Trophoblast cell (in vitro differentiated cells and primary cell): ENCODE data around the gene FUT9.

ENCODE experiments used
- DNase-seq, 2 donors: peaks; one replicate each; pipeline ENCODE4 v3.0.0-alpha.2; 2016
- H2AFZ ChIP-seq: 2 replicates; pipeline ENCODE4 v1.6.1; 2013; ENCODE audit warnings: low read length, moderate library complexity, mild to moderate bottlenecking; ENCODE audit not compliant: insufficient read depth, poor library complexity
- H2AK5ac ChIP-seq: 2 replicates; pipeline ENCODE4 v1.6.1; 2013; ENCODE audit warnings: mild to moderate bottlenecking, low read length
- H2BK120ac ChIP-seq: 2 replicates; pipeline ENCODE4 v1.6.1; 2013; ENCODE audit warnings: low read length, mild to moderate bottlenecking, moderate library complexity; ENCODE audit not compliant: insufficient read depth, poor library complexity
- H2BK12ac ChIP-seq: 2 replicates; pipeline ENCODE4 v1.6.1; 2013; ENCODE audit warnings: mild to moderate bottlenecking, low read length, moderate library complexity
- H2BK5ac ChIP-seq: 2 replicates; pipeline ENCODE4 v1.6.1; 2013; ENCODE audit warnings: low read length, low read depth, moderate library complexity, mild to moderate bottlenecking; ENCODE audit not compliant: poor library complexity
- H3K14ac ChIP-seq: 2 replicates; pipeline ENCODE4 v1.6.1; 2013; ENCODE audit warnings: mild to moderate bottlenecking, low read length
- H3K18ac ChIP-seq: 2 replicates; pipeline ENCODE4 v1.6.1; 2013; ENCODE audit warnings: mild to moderate bottlenecking, low read length
- H3K23ac ChIP-seq: 2 replicates; pipeline ENCODE4 v1.6.1; 2013; ENCODE audit warnings: low read length
- H3K27ac ChIP-seq: 2 replicates; pipeline ENCODE4 v1.5.1; 2013; ENCODE audit warnings: low read depth, mild to moderate bottlenecking, inconsistent platforms, low read length, moderate library complexity
- H3K27me3 ChIP-seq: 2 replicates; pipeline ENCODE4 v1.6.1; 2013; ENCODE audit warnings: inconsistent platforms, mild to moderate bottlenecking, low read length, moderate library complexity; ENCODE audit not compliant: insufficient read depth
- H3K36me3 ChIP-seq, 2 experiments: 1 replicate in 1 of 2; 2 replicates in 1 of 2; pipeline ENCODE4 v1.6.1; 2013; ENCODE audit warnings: low read length in 2 of 2, mild to moderate bottlenecking in 2 of 2, moderate library complexity in 1 of 2; ENCODE audit not compliant: insufficient read depth in 2 of 2, control insufficient read depth in 1 of 2
- H3K4ac ChIP-seq: 2 replicates; pipeline ENCODE4 v1.6.1; 2013; ENCODE audit warnings: low read depth, mild to moderate bottlenecking, low read length, moderate library complexity
- H3K4me1 ChIP-seq, 2 experiments: 1 replicate in 1 of 2; 2 replicates in 1 of 2; pipeline ENCODE4 v1.6.1; 2013; ENCODE audit warnings: low read length in 2 of 2, mild to moderate bottlenecking in 2 of 2, moderate library complexity in 1 of 2; ENCODE audit not compliant: insufficient read depth in 2 of 2, control insufficient read depth in 1 of 2
- H3K4me2 ChIP-seq: 2 replicates; pipeline ENCODE4 v1.6.1; 2013; ENCODE audit warnings: inconsistent platforms, mild to moderate bottlenecking, low read length, moderate library complexity
- H3K4me3 ChIP-seq: 2 replicates; pipeline ENCODE4 v1.5.1; 2013; ENCODE audit warnings: mild to moderate bottlenecking, low read depth, low read length, inconsistent platforms
- H3K79me1 ChIP-seq: one replicate; pipeline ENCODE4 v1.6.1; 2013; ENCODE audit warnings: low read length
- H3K79me2 ChIP-seq: 2 replicates; pipeline ENCODE4 v1.6.1; 2013; ENCODE audit warnings: low read length, mild to moderate bottlenecking; ENCODE audit not compliant: control insufficient read depth, insufficient read depth, poor library complexity
- H3K9ac ChIP-seq: 2 replicates; pipeline ENCODE4 v1.6.1; 2013; ENCODE audit warnings: mild to moderate bottlenecking, low read length
- H3K9me3 ChIP-seq: 2 replicates; pipeline ENCODE4 v1.6.1; 2013; ENCODE audit warnings: low read depth, mild to moderate bottlenecking, control low read depth, inconsistent platforms, low read length; ENCODE audit not compliant: insufficient read depth
- H4K12ac ChIP-seq: 2 replicates; pipeline ENCODE4 v1.6.1; 2013; ENCODE audit warnings: low read depth, mild to moderate bottlenecking, low read length, moderate library complexity
- H4K8ac ChIP-seq: 2 replicates; pipeline ENCODE4 v1.6.1; 2013; ENCODE audit warnings: low read depth, mild to moderate bottlenecking, low read length, moderate library complexity
- H4K91ac ChIP-seq: one replicate; pipeline ENCODE4 v1.6.1; 2013; ENCODE audit warnings: low read depth, mild to moderate bottlenecking, low read length, moderate library complexity
- WGBS: extraction: QIAGEN DNeasy Blood & Tissue Kit; methylation state at CpG from one replicate; pipeline ENCODE4 v1.1.7; 2013; ENCODE audit warnings: missing lambda C conversion rate; ENCODE audit not compliant: insufficient read length, insufficient coverage; ENCODE audit errors: extremely low coverage; 5-methylcytosine and 5-hydroxymethylcytosine counted together

The FUT9 gene

DNA sequence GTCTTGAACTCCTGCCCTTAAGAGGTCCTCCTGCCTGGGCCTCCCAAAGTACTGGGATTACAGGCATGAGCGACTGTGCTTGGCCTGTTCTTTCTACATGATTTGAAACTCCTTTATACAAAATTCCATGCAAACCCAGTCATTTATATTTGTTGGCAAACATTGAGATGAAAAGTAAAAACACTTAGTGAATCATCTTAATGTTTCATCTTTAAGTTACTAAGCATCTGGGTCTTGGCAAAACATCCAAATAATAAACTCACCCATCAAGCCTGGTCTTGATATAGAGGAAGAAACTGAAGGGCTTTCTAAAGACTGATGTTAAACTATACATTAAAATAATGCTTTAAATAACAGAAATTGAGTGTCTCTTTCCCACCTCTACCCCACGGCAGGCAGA lies 95.1 kb downstream of the FUT9 start:
- DNase-seq, result no peak
- WGBS, result no CpG with 5 or more reads among the region's 2 CpGs
- Histone ChIP-seq H2AFZ (no peak overlapping the region), H3K36me3 (no peaks in the 10 kb centered on the region), H2AK5ac (no peak overlapping the region), H3K79me2 (no peaks in the 10 kb centered on the region), H2BK120ac (no peak overlapping the region), H3K27me3 (no peaks in the 10 kb centered on the region), H2BK5ac (no peak overlapping the region), H3K79me1 (no peaks in the 10 kb centered on the region), H3K4me3 (no peak overlapping the region), H3K9ac (no peak overlapping the region), H3K18ac (no peak overlapping the region), H4K12ac (no peak overlapping the region), H3K27ac (no peak overlapping the region), H3K4ac (no peak overlapping the region), H4K91ac (no peak overlapping the region), H3K23ac (no peak overlapping the region), H3K14ac (no peak overlapping the region), H3K9me3 (no peaks in the 10 kb centered on the region), H4K8ac (no peak overlapping the region), H3K4me1 (no peaks in the 10 kb centered on the region), H3K4me2 (no peak overlapping the region), H2BK12ac (no peak overlapping the region)

DNA sequence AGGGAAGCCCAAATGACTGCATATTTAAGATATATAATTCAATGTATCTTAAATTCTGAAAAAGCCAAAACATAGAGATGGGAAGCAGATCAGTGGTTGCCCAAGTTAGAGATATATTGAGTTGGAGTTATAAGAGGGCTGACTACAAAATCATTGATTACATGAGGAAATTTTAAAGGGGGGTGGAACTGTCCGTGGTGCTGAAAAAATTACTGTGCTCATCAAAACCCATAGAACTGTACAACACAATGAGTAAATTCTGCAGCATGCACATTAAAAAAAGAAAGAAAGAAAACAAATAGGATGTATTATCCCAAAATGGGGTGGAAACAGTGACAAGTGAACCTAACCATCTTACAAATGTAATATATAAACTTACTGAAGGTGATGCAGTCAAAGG lies 100.9 kb downstream of the FUT9 start:
- no peak overlapping the region for H3K4me3 ChIP-seq
- H3K79me1 ChIP-seq, result no peaks in the 10 kb centered on the region
- no peak overlapping the region for H3K14ac ChIP-seq
- no peak overlapping the region for H3K4me2 ChIP-seq
- peak in 1 of 2 donors; percentile 19 for DNase-seq
- no peaks in the 10 kb centered on the region for H3K9me3 ChIP-seq
- no peak overlapping the region for H4K91ac ChIP-seq
- H4K12ac ChIP-seq, result no peak overlapping the region
- H2AFZ ChIP-seq, result no peak overlapping the region
- no peaks in the 10 kb centered on the region for H3K27me3 ChIP-seq
- no peak overlapping the region for H2BK120ac ChIP-seq
- no CpG with 5 or more reads among the region's 1 CpG for WGBS
- H2BK5ac ChIP-seq, result no peak overlapping the region
- no peak overlapping the region for H2BK12ac ChIP-seq
- H3K4me1 ChIP-seq, result no peaks in the 10 kb centered on the region
- no peak overlapping the region for H3K18ac ChIP-seq
- H2AK5ac ChIP-seq, result no peak overlapping the region
- no peaks in the 10 kb centered on the region for H3K36me3 ChIP-seq
- no peak overlapping the region for H3K23ac ChIP-seq
- H3K4ac ChIP-seq, result no peak overlapping the region
- H4K8ac ChIP-seq, result no peak overlapping the region
- no peak overlapping the region for H3K27ac ChIP-seq
- H3K79me2 ChIP-seq, result no peaks in the 10 kb centered on the region
- H3K9ac ChIP-seq, result no peak overlapping the region

DNA sequence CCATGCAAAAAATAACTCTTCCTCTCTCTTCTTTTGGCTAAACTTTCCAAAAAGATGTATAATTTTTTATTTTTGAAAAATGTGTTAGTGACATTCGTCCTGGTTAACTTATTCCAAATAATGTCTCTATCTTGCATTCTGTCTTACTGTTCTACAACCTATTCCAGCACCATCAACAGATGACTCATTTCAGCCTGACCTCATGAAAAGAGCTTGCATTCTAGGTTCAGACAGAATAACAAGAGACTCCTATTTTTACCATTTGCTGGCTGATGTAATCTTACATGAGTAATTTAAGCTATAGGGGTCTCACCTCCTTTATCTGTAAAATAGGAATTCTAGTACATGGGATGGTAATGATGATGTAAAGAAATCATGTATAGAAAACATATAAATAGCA lies 109.0 kb downstream of the FUT9 start:
- no peaks in the 10 kb centered on the region for H3K9me3 ChIP-seq
- H3K9ac ChIP-seq, result no peak overlapping the region
- no CpG with 5 or more reads among the region's 1 CpG for WGBS
- no peaks in the 10 kb centered on the region for H3K27me3 ChIP-seq
- H3K18ac ChIP-seq, result no peak overlapping the region
- no peak overlapping the region for H3K23ac ChIP-seq
- peaks cover 0 to 3% of the 10 kb centered on the region in 2 experiments for H3K4me1 ChIP-seq
- H3K79me1 ChIP-seq, result peaks cover 2% of the 10 kb centered on the region
- no peak overlapping the region for H2BK120ac ChIP-seq
- no peaks in the 10 kb centered on the region for H3K36me3 ChIP-seq
- no peak overlapping the region for H4K91ac ChIP-seq
- no peak overlapping the region for H2AFZ ChIP-seq
- H2BK5ac ChIP-seq, result no peak overlapping the region
- H3K4me3 ChIP-seq, result no peak overlapping the region
- no peak overlapping the region for H3K14ac ChIP-seq
- H3K27ac ChIP-seq, result no peak overlapping the region
- peak in 1 of 2 donors; percentile 18 for DNase-seq
- no peak overlapping the region for H2AK5ac ChIP-seq
- no peak overlapping the region for H2BK12ac ChIP-seq
- H4K8ac ChIP-seq, result no peak overlapping the region
- H3K4ac ChIP-seq, result no peak overlapping the region
- H4K12ac ChIP-seq, result no peak overlapping the region
- no peaks in the 10 kb centered on the region for H3K79me2 ChIP-seq
- no peak overlapping the region for H3K4me2 ChIP-seq

DNA sequence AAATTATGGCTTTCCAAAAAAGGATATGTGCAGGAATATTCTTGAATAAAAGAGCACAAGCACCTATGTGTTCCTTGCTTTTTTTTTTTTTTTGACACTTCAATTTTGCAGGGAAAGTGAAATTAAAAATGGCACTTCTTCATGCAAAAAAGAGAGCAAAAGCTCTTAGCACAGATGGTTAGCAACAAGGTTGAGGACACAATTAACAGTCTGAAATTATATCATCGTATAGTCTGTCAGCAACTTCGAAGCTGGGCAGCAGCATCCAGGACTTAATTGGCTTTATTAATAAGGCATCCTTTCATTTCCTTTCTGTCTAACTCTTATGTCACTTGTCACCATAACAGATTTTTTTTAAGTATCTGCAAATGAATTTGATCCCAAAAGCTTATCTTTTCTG lies 122.6 kb downstream of the FUT9 start:
- DNase-seq, result no peak
- H3K79me2 ChIP-seq, result no peaks in the 10 kb centered on the region
- peaks cover 0 to 5% of the 10 kb centered on the region in 2 experiments for H3K36me3 ChIP-seq
- no peak overlapping the region for H3K4ac ChIP-seq
- H3K9me3 ChIP-seq, result peaks cover 7% of the 10 kb centered on the region
- H3K27me3 ChIP-seq, result no peaks in the 10 kb centered on the region
- no CpG with 5 or more reads among the region's 2 CpGs for WGBS
- H3K4me2 ChIP-seq, result no peak overlapping the region
- no peak overlapping the region for H2BK5ac ChIP-seq
- no peak overlapping the region for H4K12ac ChIP-seq
- H4K91ac ChIP-seq, result no peak overlapping the region
- H3K4me3 ChIP-seq, result no peak overlapping the region
- no peak overlapping the region for H3K14ac ChIP-seq
- H4K8ac ChIP-seq, result no peak overlapping the region
- no peak overlapping the region for H2BK12ac ChIP-seq
- H3K4me1 ChIP-seq, result peaks cover 0 to 4% of the 10 kb centered on the region in 2 experiments
- H2AFZ ChIP-seq, result no peak overlapping the region
- peaks cover 6% of the 10 kb centered on the region for H3K79me1 ChIP-seq
- H2AK5ac ChIP-seq, result no peak overlapping the region
- H2BK120ac ChIP-seq, result no peak overlapping the region
- H3K18ac ChIP-seq, result no peak overlapping the region
- H3K27ac ChIP-seq, result no peak overlapping the region
- no peak overlapping the region for H3K23ac ChIP-seq
- H3K9ac ChIP-seq, result no peak overlapping the region
